OCI-LY7 (cell line): Measurements from ENCODE around the gene NSG1.

ENCODE experiments used
- EZH2phosphoT487 ChIP-seq: fragments of 200-600 bp; sonication (generic); IDR thresholded peaks from 2 replicates; pipeline ENCODE4 v1.6.1; 2018; ENCODE audit warnings: low read depth, borderline replicate concordance, mild to moderate bottlenecking, mixed run types, antibody characterized with exemption, low read length, moderate library complexity, mixed read lengths
- TF ChIP-seq, protein P1 (sequence below): fragments of 200-600 bp; sonication (generic); conservative IDR thresholded peaks from 2 replicates; pipeline ENCODE4 v1.5.1; 2014; ENCODE audit warnings: mild to moderate bottlenecking, antibody characterized with exemption, low read length, moderate library complexity, mixed read lengths

DNA sequence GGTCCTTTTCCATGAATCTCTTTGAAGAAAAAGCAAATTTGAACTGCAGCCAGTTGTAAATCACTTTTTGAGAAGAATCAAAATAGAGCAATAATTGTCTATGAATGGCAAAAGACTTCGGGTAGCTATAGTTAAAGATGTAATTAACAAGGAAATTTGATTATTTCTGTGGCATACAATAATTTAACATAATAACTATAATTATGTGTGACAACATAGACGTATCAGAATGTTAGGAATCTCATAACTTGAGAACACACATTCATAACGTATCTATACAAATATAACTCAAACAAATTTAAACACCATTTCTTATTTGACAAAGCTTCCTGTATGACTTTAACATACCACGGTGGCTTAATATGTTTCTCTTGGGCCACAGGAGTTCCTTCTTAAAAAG, 36.0 kb upstream of the NSG1 start:
- TF ChIP-seq, protein P1, sequence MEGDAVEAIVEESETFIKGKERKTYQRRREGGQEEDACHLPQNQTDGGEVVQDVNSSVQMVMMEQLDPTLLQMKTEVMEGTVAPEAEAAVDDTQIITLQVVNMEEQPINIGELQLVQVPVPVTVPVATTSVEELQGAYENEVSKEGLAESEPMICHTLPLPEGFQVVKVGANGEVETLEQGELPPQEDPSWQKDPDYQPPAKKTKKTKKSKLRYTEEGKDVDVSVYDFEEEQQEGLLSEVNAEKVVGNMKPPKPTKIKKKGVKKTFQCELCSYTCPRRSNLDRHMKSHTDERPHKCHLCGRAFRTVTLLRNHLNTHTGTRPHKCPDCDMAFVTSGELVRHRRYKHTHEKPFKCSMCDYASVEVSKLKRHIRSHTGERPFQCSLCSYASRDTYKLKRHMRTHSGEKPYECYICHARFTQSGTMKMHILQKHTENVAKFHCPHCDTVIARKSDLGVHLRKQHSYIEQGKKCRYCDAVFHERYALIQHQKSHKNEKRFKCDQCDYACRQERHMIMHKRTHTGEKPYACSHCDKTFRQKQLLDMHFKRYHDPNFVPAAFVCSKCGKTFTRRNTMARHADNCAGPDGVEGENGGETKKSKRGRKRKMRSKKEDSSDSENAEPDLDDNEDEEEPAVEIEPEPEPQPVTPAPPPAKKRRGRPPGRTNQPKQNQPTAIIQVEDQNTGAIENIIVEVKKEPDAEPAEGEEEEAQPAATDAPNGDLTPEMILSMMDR, result no peak
- TF ChIP-seq EZH2phosphoT487, result no peak
